Measurements from ENCODE around the gene TMEM89.
A peak's percentile ranks its signal among the peaks of the same experiment; 100 is the strongest.

TMEM89 gene

DNA sequence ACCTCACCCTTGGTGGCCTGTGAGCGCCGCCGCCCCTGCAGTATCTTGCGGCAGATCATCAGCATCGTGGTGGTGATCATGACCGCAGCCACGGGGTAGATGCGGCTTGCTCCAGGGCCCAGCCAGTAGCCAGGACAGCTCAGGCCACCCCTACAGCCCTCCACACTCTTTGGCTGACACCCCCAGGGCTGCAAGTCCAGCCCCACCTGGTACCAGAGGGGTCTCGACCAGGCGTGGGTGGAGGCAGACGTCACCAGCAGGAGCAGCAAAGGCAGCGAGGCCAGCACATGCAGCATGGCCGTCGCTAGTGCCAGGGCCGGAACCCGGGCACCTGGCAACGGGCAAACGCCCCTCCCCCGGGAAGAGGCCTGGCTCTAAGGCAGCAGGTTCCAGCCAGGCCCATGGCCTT lies at the start of gene TMEM89:
TMEM89 (minus strand) TSS at position 309 of the 409 bp plus-strand sequence; CDS start at position 296, 13 bp downstream.
- DNase-seq, result no peak

GRCh38 chr3:48664929-48665328 lies 43.4 kb upstream of the TMEM89 start:
- DNase-seq, result no peak

DNA sequence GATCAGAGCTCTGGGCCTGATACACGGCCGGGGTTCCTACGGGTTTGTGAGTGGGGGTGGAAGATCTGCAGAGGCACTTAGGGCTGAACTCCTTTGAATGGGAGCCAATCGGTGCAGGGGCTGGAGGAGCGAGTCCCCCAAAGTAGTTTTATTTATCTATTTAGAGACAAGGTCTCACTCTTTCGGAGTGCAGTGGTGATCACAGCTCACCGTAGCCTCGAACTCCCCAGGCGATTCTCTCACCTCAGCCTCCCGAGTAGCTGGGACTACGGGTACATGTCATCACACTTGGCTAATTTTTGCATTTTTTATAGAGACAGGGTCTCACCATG lies 42.7 kb upstream of the TMEM89 start:
- DNase-seq, result no peak

GRCh38 chr3:48663489-48664312 lies 42.1 kb upstream of the TMEM89 start:
- peak; percentile 96 for DNase-seq

DNA sequence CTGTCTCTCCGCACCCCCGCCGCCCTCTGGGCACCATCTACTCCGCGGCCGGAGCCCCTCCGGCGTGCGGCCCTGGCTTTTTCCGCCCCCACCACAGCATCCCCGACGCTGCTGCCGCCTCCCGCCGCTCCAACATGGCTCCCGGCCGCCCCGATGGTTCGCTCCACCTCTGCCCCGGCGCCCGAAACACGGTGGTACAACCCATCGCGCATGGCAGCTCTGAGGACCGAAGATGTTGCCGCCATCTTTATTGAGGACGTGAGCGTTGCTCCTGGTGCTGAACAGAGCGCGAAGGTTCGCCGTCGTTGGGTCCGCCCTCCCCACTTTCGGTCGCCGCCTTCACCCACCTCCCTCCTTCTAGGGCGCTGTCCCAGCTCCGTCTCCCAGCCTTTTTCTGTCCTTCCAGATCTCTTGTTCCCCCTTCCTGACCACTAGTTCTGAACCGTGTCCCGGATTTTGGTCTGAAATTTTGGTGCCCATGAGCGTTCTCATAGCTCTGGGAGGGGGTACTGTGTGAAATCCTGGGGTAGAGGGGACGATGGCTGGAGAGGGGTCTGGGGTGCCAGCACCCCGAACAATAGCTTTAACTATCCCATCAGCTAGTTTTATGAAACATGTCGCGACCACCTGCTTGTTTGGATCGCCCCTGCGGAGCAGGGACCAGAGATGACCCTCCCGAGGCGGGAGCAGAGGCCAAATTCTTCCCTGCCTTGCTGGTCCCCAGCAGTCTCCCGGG lies 41.4 kb upstream of the TMEM89 start, which contains the start of gene CELSR3:
CELSR3 (minus strand) TSS at position 134 of the 736 bp plus-strand sequence. CDS start 252 bp downstream, outside the sequence.
- DNase-seq, result peak; percentile 12

GRCh38 chr3:48662145-48662752 lies 40.7 kb upstream of the TMEM89 start:
- DNase-seq, result no peak

DNA sequence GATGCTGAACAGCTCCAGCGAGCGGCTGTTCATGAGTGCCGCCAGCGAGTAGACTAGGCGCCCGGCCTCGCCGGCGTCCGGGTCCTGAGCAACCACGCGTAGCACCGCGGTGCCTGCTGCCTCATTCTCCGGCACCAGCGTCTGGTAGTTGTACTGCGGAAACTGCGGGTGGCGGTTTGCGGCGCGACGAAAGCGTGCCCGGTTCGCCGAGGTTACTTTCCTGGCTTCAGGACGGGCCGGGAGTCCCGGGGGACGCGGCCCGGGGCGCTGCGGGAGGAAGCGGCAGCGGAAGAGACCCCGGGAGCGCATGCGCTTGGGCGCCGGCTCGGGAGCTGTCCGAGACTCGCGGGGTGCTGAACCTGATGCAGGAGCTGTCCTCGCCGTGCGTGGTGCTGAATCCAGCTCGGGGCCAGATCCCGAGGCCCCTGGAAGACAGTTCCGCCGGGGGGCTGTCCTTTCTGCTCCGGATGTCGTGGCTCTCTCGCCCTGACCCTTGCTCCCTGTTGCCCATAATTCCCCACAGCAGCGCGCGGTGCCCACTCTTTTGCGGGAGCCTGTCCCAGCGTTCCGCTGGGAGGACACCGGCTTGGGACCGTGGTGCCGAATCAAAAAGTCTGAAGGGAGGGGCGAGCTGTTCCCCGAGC lies 40.1 kb upstream of the TMEM89 start:
- peak; percentile 62 for DNase-seq

- no peak for DNase-seq
These were observed 39.3 kb upstream of the TMEM89 start for GRCh38 chr3:48660800-48661400.

GRCh38 chr3:48656841-48657281 lies 35.3 kb upstream of the TMEM89 start:
- no peak for DNase-seq

GRCh38 chr3:48656061-48656840 lies 34.7 kb upstream of the TMEM89 start:
- peak; percentile 79 for DNase-seq

DNA sequence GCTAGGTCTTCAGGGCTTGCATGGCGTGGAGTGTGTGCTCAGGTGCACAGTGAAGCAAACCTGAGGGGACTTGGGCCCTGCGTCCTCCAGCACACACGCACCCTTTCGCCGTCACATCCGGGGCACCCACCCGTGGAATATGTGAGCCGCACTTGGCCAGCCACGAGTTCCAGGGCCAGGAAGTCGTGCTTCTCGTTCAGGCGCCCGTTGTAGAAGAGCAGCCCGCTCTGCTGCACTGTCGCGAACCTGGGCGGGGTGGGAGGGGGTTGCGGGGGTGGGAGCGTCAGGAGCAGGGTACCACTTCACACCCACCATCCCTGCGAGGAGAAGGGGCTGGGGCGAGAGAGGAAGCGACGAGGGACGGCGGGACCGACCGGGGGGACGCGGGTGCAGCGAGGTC lies 34.0 kb upstream of the TMEM89 start:
- no peak for DNase-seq

DNA sequence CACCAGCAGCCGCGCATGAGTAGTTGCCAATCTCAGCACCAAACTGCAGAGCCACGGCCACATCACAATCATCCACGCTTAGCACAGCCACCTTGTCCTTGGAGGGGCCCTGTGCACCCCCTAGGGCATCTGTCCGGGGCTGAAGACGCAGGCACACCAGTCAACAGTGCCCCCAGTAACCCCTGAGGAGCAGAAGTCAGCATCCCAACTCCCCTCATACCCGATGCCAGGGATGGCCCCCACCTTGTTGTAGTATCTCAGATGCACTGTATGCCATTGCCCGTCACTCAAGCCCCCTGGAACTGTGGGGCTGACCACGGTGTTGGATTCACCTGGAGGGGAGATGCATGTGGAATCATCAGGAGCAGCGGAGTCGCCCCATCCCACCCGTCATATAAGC lies 33.5 kb upstream of the TMEM89 start:
- DNase-seq, result no peak

DNA sequence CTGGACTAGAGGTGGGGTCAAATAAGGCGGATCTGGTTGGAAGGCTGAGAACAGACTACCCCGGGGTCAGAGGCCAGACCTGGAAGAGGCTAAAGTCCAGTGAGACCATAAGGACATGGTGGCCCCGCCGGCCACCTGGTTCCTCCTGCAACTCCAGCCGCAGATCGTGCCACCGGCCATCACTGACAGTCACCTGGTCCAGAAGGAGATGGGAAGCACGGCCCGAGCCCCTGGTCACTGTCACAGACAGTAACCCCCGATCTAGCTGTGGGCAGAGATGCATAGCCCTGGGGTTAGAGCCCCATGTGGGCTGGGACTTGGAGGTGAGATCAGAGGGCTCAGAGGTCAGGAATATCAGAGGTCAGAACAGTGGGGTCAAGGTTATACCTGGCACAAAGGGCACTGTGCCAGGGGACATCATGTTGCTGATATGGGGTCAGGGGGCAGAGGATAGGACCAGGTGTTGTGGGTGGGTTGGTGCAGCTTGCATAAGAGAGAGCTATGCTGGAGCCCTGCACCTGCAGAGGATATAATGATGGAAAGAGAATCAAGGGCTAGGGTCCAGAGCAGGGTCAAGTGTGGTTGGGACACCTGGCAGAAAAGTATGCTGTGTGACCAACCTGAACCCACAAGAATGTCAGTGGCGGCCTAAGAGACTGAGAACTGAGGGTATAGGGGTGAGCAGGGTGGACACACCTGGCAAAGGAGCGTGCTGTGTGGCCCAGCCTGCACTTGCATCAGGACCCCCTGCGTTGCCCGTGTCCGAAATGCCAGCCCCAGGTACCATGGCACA lies 31.6 kb upstream of the TMEM89 start:
- no peak for DNase-seq

- no peak for DNase-seq
These were observed 30.2 kb upstream of the TMEM89 start for GRCh38 chr3:48651771-48652170.

GRCh38 chr3:48650723-48651122 lies 29.2 kb upstream of the TMEM89 start:
- no peak for DNase-seq

DNA sequence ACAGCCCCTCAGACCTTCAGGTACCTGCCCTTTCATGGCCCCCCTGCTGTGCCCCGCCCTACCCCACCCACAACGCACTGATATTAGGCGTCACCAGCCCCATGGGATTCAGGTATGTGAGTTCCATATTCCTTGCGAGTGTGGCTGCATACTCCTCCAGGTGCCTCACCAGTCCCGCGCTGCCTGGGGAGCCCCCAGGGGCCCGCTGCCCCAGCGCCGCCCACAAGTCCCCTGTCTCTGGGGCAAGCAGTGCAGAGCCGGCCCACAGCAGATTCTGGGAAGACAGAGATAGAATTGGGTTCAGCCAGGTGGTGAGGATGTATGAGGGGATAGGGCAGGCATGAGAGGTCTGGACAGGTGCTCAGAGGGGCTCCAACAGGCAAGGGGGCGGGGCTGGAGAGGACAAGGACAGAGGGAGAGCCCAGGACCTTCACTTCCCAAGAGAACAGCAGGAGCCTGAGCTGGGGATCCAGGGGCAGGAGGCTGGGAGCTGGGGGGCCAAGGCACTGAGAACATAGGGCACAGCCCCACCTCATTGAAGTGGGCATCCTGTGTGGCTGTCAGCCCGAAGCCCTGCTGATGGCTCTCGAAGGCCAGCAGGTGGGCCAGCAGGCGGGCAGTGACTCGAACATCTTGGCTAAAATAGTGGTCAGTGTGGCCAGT lies 26.8 kb upstream of the TMEM89 start:
- no peak for DNase-seq

- no peak for DNase-seq
These were observed 26.1 kb upstream of the TMEM89 start for GRCh38 chr3:48647714-48648113.

DNA sequence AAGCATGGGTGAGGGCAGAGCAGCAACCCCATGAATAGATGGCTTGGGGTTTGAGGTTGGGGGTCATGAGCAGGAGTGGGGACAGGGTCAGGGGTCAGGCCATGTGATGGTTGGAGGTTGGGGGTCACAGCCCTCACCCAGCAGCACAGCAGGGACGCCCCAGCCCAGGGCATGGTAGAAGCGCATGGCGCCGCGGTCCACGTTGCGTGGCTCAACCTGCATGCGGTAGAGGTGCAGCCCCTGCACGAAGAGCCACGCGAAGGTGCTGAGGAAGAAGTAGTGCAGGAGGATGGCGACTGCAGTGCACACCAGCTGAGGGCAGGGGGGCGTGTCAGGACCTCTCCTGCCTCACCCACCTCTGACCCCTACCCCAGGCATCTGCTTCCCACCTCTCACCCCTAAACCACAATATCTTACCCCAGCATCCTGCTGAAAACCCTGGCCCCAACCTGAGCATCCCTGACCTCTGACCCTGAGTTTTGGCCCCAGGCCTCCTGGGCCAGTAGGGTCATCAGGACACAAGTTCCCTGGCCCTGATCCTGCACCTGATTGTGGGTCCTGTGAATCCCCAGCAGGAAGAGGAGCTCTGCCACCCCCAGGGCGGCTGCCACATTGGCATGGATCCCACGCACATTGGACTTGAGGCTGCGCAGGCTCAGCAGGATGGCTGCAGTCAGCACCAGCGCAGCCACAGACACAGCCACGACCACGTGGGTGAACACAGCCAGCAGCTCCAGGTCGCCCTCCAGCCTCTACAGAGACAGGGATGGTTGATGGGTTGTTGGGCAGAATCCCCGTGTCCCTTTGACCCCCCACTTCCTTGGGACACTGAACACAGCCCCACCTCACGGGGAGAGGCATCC lies 23.6 kb upstream of the TMEM89 start:
- DNase-seq, result no peak

DNA sequence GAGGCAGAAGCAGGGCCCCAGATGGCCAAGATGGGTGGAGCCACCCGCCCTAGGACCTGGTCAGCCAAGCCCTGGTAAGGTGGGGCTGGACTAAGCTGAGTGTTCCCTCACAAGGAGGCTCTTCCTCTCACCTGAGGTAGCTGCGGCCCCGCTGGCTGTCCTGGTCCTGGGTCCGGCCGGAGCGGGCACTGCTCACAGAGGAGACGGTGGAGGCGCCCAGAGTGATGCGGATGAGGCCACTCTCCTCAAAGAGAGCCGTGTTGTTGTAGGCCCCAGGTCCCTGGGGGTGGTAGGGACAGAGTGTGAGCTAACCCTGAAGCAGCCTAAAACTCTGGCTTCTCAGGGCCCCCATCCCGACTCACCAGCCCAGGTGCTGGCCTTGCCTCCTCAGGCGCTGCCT lies 21.0 kb upstream of the TMEM89 start:
- DNase-seq, result no peak

All from T1000 (cell line).